Measurements from ENCODE around the gene CYTL1.

- TF ChIP-seq POLR2A (IDR thresholded peaks at IDR 0.05) = no peak
- TF ChIP-seq CTCF (IDR thresholded peaks at IDR 0.05) = no peak
Measured at GRCh38 chr4:4974727-4975126, 44.5 kb downstream of the CYTL1 start.

Measured in vagina (tissue), 2 donors.